Mesodermal cell (in vitro differentiated cells): ENCODE data around the gene ADAMTS8. TPM values are rescaled to one million over a fixed set of nuclear protein-coding genes. Genes with fewer than 3 reads are reported as not detected.

Source experiments
- H3K27ac ChIP-seq: 2 replicates; pipeline ENCODE4 v1.7.0; 2013; ENCODE audit warnings: mild to moderate bottlenecking, low read depth, low read length, moderate library complexity; ENCODE audit not compliant: severe bottlenecking
- H3K36me3 ChIP-seq: 2 replicates; pipeline ENCODE4 v1.7.1; 2013; ENCODE audit warnings: mild to moderate bottlenecking, low read length, moderate library complexity; ENCODE audit not compliant: control insufficient read depth, insufficient read depth
- H3K4me1 ChIP-seq: one replicate; pipeline ENCODE4 v1.7.1; 2013; ENCODE audit warnings: mild to moderate bottlenecking, low read length; ENCODE audit not compliant: insufficient read depth, control insufficient read depth, poor library complexity, severe bottlenecking
- H3K4me3 ChIP-seq: 2 replicates; pipeline ENCODE4 v1.7.0; 2013; ENCODE audit warnings: low read length, control low read depth, mild to moderate bottlenecking; ENCODE audit not compliant: insufficient read depth, poor library complexity, severe bottlenecking; ENCODE audit errors: extremely low read depth
- H3K9me3 ChIP-seq: 2 replicates; pipeline ENCODE4 v1.7.1; 2013; ENCODE audit warnings: mild to moderate bottlenecking, low read length, moderate library complexity; ENCODE audit not compliant: control insufficient read depth
- WGBS, 2 experiments: methylation state at CpG; one replicate each; pipeline ENCODE4 v1.1.5; 2013; ENCODE audit warnings: missing lambda C conversion rate in 2 of 2; ENCODE audit not compliant: insufficient coverage in 2 of 2; 5-methylcytosine and 5-hydroxymethylcytosine counted together
- polyA plus RNA-seq, 2 experiments: library from polyadenylated mRNA; stranded (reverse); fragments of 50-300 nt; gene quantifications; one replicate each; pipeline ENCODE4 v1.2.3, GENCODE V29; 2013

Gene ADAMTS8
- polyA plus RNA-seq (2013, experiment 1 of 2), result 0.18 TPM
- not detected for polyA plus RNA-seq (2013, experiment 2 of 2)

GRCh38 chr11:130428316-130429119 lies at the start of gene ADAMTS8:
ADAMTS8 (minus strand) TSS chr11:130428609; CDS start chr11:130428286, 323 bp downstream.
- no peaks in the 10 kb centered on the region for H3K9me3 ChIP-seq
- 1 to 6% methylated on average over 29 to 57 of the region's 64 CpGs for WGBS, 2 experiments
- peak within 1 kb of the TSS; percentile 25 for H3K4me3 ChIP-seq
- no peak within 1 kb of the TSS for H3K27ac ChIP-seq
- peaks cover 4% of the 10 kb centered on the region for H3K4me1 ChIP-seq
- no peaks in the 10 kb centered on the region for H3K36me3 ChIP-seq

GRCh38 chr11:130477586-130478203 lies 49.3 kb upstream of the ADAMTS8 start:
- WGBS, 2 experiments, result 85 to 93% methylated on average over 5 to 6 of the region's 6 CpGs
- H3K4me1 ChIP-seq, result peaks cover 45% of the 10 kb centered on the region
- no peaks in the 10 kb centered on the region for H3K9me3 ChIP-seq
- H3K27ac ChIP-seq, result peak overlapping the region; percentile 93
- H3K36me3 ChIP-seq, result peaks cover 5% of the 10 kb centered on the region
- no peak overlapping the region for H3K4me3 ChIP-seq

DNA sequence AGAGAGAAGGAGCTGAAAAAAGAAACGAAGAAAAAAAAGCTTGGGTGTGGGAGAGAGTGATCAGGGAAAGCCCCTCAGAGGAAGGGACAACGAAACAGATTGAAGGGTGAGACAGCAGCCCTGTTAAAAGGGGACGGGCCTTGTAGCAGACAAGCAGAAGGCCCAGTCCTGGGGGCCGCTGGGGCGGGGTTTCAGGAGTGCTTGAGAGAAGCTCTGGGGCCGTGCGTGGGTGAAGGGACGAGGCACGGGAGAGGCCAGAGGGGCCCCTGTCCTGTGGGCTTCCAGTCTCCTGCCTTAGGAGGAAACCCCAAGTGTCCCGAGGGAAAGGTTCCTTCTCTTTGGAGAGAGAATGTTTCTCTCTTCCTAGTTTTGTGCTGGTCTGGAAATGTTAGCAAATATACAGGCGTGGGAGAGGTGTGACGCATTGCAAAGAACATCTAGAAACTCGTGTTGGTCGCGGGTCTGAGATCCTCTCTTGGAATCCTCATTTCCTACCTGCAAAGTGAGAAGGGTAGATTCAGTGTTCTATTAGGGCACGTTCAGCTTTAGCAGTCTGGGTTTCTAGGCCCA lies 48.6 kb upstream of the ADAMTS8 start:
- WGBS, 2 experiments, result 86 to 92% methylated on average over 12 to 15 of the region's 16 CpGs
- Histone ChIP-seq H3K4me1 (peaks cover 45% of the 10 kb centered on the region), H3K9me3 (no peaks in the 10 kb centered on the region), H3K4me3 (no peak overlapping the region), H3K36me3 (peaks cover 7% of the 10 kb centered on the region), H3K27ac (peak overlapping the region; percentile 41)

- peaks cover 13% of the 10 kb centered on the region for H3K36me3 ChIP-seq
- peak overlapping the region; percentile 10 for H3K27ac ChIP-seq
- WGBS, 2 experiments, result 88 to 95% methylated on average over 9 to 10 of the region's 12 CpGs
Measured at GRCh38 chr11:130476200-130476921, 48.0 kb upstream of the ADAMTS8 start.

DNA sequence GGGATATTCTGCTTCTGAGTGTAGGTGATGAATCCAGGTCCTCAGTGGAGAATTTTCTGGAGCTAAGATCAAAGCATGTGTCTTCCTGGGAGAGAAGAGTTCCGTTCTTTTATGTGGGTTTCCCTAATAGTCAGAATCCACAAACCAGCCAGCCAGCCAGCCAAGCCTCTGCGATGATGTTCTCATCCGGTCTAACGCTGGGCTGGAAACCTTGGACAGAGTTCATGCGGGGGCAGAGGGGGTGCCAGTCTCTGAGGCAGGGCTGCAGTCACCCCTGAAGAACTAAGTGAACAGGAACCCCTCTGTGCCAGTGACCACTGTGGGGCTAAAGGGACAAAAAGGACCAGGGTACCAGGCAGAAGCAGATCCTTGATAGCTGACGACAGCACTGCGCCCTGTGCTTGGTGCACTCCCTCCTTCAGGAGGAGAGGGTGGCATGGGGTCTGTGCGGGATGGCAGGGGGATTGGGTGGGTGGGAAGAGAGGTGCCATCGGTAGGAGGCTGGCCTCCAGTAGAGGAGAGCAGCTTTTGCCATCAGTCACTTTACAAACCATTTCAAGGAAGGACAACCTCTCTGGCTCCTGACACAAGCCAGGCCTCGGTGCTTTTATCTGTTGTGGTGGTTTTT lies 47.1 kb upstream of the ADAMTS8 start:
- no peaks in the 10 kb centered on the region for H3K9me3 ChIP-seq
- no peak overlapping the region for H3K4me3 ChIP-seq
- peaks cover 21% of the 10 kb centered on the region for H3K36me3 ChIP-seq
- peaks cover 37% of the 10 kb centered on the region for H3K4me1 ChIP-seq
- WGBS, 2 experiments, result 91 to 98% methylated on average over 5 to 6 of the region's 10 CpGs
- H3K27ac ChIP-seq, result no peak overlapping the region

More at GRCh38 chr11:130476200-130476921, 48.0 kb upstream of the ADAMTS8 start:
- no peak overlapping the region for H3K4me3 ChIP-seq
- H3K9me3 ChIP-seq, result no peaks in the 10 kb centered on the region
- peaks cover 45% of the 10 kb centered on the region for H3K4me1 ChIP-seq

GRCh38 chr11:130474637-130475400 lies 46.4 kb upstream of the ADAMTS8 start:
- H3K4me1 ChIP-seq, result peaks cover 31% of the 10 kb centered on the region
- 93 to 96% methylated on average over 9 to 12 of the region's 12 CpGs for WGBS, 2 experiments
- H3K27ac ChIP-seq, result no peak overlapping the region
- H3K36me3 ChIP-seq, result peaks cover 22% of the 10 kb centered on the region
- H3K4me3 ChIP-seq, result no peak overlapping the region
- no peaks in the 10 kb centered on the region for H3K9me3 ChIP-seq

- Histone ChIP-seq H3K4me1 (peaks cover 22% of the 10 kb centered on the region), H3K9me3 (no peaks in the 10 kb centered on the region), H3K36me3 (peaks cover 22% of the 10 kb centered on the region), H3K27ac (no peak overlapping the region), H3K4me3 (no peak overlapping the region)
- WGBS, 2 experiments, result 95 to 99% methylated on average over 10 to 20 of the region's 21 CpGs
Measured at GRCh38 chr11:130473795-130474377, 45.5 kb upstream of the ADAMTS8 start.

DNA sequence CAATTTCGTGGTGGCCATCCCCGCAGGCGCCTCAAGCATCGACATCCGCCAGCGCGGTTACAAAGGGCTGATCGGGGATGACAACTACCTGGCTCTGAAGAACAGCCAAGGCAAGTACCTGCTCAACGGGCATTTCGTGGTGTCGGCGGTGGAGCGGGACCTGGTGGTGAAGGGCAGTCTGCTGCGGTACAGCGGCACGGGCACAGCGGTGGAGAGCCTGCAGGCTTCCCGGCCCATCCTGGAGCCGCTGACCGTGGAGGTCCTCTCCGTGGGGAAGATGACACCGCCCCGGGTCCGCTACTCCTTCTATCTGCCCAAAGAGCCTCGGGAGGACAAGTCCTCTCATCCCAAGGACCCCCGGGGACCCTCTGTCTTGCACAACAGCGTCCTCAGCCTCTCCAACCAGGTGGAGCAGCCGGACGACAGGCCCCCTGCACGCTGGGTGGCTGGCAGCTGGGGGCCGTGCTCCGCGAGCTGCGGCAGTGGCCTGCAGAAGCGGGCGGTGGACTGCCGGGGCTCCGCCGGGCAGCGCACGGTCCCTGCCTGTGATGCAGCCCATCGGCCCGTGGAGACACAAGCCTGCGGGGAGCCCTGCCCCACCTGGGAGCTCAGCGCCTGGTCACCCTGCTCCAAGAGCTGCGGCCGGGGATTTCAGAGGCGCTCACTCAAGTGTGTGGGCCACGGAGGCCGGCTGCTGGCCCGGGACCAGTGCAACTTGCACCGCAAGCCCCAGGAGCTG lies 44.8 kb upstream of the ADAMTS8 start:
- peaks cover 17% of the 10 kb centered on the region for H3K4me1 ChIP-seq
- H3K36me3 ChIP-seq, result peaks cover 22% of the 10 kb centered on the region
- 97% methylated on average over 45 to 52 of the region's 52 CpGs for WGBS, 2 experiments
- no peak overlapping the region for H3K4me3 ChIP-seq
- H3K9me3 ChIP-seq, result no peaks in the 10 kb centered on the region
- no peak overlapping the region for H3K27ac ChIP-seq

GRCh38 chr11:130472434-130472961 lies 44.1 kb upstream of the ADAMTS8 start:
- H3K36me3 ChIP-seq, result peaks cover 27% of the 10 kb centered on the region
- 92 to 94% methylated on average over 4 to 5 of the region's 7 CpGs for WGBS, 2 experiments
- peaks cover 11% of the 10 kb centered on the region for H3K4me1 ChIP-seq
- no peak overlapping the region for H3K4me3 ChIP-seq
- no peaks in the 10 kb centered on the region for H3K9me3 ChIP-seq
- no peak overlapping the region for H3K27ac ChIP-seq
